CD4-positive, alpha-beta T cell (primary cell): ENCODE data around the gene UBE2U. TPM values are rescaled to one million over a fixed set of nuclear protein-coding genes. Genes with fewer than 3 reads are reported as not detected.

ENCODE experiments used
- ATAC-seq: fragments of 200-7000 bp; cut with Tn5 transposase; one replicate; pipeline ENCODE4 v1.10.0; 2022; ENCODE audit warnings: mild to moderate bottlenecking; ENCODE audit not compliant: poor library complexity
- CTCF ChIA-PET: fragments of 350-600 bp; sonication (Branson Sonifier 250); formaldehyde crosslinking; loops from one replicate; lab custom pipeline; 2021; ENCODE audit warnings: antibody characterized with exemption, inconsistent platforms; lab: Charles Lee
- POLR2A ChIA-PET: fragments of 350-600 bp; sonication (Branson Sonifier 250); formaldehyde crosslinking; loops from one replicate; lab custom pipeline; 2021; ENCODE audit warnings: antibody characterized with exemption, inconsistent platforms; lab: Charles Lee
- DNase-seq, 14 experiments: peaks; one replicate each; pipeline ENCODE4 v3.0.0-alpha.2; 2013 to 2020; ENCODE audit warnings: mixed read lengths in 2 of 14
- H3K27ac ChIP-seq, 2 donors: one replicate each; pipeline versions ENCODE4 v1.5.1 to v1.7.0; 2013; ENCODE audit warnings: low read length in 2 of 2, low read depth in 1 of 2, mild to moderate bottlenecking in 1 of 2
- H3K27me3 ChIP-seq, 2 experiments: 1 replicate in 1 of 2; 2 replicates in 1 of 2; pipeline versions ENCODE4 v1.6.1 to v1.7.0; 2013; ENCODE audit warnings: low read length in 2 of 2, control low read depth in 1 of 2, mild to moderate bottlenecking in 1 of 2, moderate library complexity in 1 of 2; ENCODE audit not compliant: insufficient read depth in 2 of 2, control insufficient read depth in 1 of 2
- H3K36me3 ChIP-seq: one replicate; pipeline ENCODE4 v1.6.1; 2013; ENCODE audit warnings: low read length, control low read depth; ENCODE audit not compliant: insufficient read depth
- H3K4me1 ChIP-seq: one replicate; pipeline ENCODE4 v1.6.1; 2013; ENCODE audit warnings: low read length, control low read depth; ENCODE audit not compliant: insufficient read depth
- H3K4me3 ChIP-seq: one replicate; pipeline ENCODE4 v1.5.1; 2013; ENCODE audit warnings: mild to moderate bottlenecking, low read length, moderate library complexity
- H3K9me3 ChIP-seq, 2 experiments: 1 replicate in 1 of 2; 2 replicates in 1 of 2; pipeline versions ENCODE4 v1.6.1 to v1.7.0; 2013; ENCODE audit warnings: low read length in 2 of 2, mild to moderate bottlenecking in 2 of 2, control low read depth in 1 of 2, moderate library complexity in 1 of 2; ENCODE audit not compliant: control insufficient read depth in 1 of 2, insufficient read depth in 1 of 2
- H3K27ac Mint-ChIP-seq: one replicate; pipeline ENCODE4 v1.8.0; 2020; ENCODE audit warnings: mixed read lengths
- H3K27me3 Mint-ChIP-seq: one replicate; pipeline ENCODE4 v1.8.0; 2021; ENCODE audit warnings: mixed read lengths
- H3K36me3 Mint-ChIP-seq: one replicate; pipeline ENCODE4 v1.8.0; 2021; ENCODE audit warnings: low read depth, mixed read lengths
- H3K4me1 Mint-ChIP-seq: one replicate; pipeline ENCODE4 v1.8.0; 2021; ENCODE audit warnings: low read depth, mixed read lengths
- H3K4me3 Mint-ChIP-seq: one replicate; pipeline ENCODE4 v1.8.0; 2020; ENCODE audit warnings: mild to moderate bottlenecking, mixed read lengths
- H3K9me3 Mint-ChIP-seq: one replicate; pipeline ENCODE4 v1.8.0; 2020; ENCODE audit warnings: mixed read lengths
- CTCF ChIP-seq: fragments of 200-600 bp; IDR thresholded peaks from one replicate; pipeline ENCODE4 v1.8.0; 2022; ENCODE audit warnings: antibody characterized with exemption, mild to moderate bottlenecking
- intact Hi-C, 2 experiments: fragments of 100-400 bp; cut with DNase I in 1 of 2; cut with micrococcal nuclease in 1 of 2; formaldehyde crosslinking; loops; one replicate each; pipeline versions ENCODE4 v1.15.1 to v1.9.0; 2023 to 2025; cut with DNase I, micrococcal nuclease
- total RNA-seq, 174 experiments: library from RNA in 2 of 174; stranded (reverse) in 2 of 174; gene quantifications; one replicate each; pipeline ENCODE4 v1.2.3 and lab custom pipeline; 2021 to 2026

Gene UBE2U
- total RNA-seq, 2 experiments from 2014 or later: not detected

DNA sequence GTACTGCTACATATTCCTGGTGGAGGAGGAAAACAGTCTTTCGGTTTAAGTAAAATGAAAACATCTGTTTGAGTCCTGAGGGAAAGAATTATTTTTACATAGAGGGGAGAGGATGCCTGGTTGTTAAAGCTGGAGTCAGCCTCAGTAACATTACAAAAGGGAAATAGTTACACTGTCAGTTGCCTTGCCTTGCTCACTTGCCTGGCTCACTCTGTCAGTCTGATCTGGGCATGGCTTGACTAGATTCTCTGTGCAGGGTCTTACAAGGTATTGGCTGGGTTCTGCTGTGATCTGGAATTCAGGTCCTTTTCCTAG lies 8.4 kb upstream of the UBE2U start:
- intact Hi-C loops: no loop called here
- Histone ChIP-seq H3K27me3 (no peaks in the 10 kb centered on the region), H3K27ac (no peak overlapping the region), H3K4me1 (no peaks in the 10 kb centered on the region), H3K9me3 (no peaks in the 10 kb centered on the region), H3K4me3 (no peak overlapping the region), H3K36me3 (no peaks in the 10 kb centered on the region)
- no peaks in the 10 kb centered on the region for H3K27me3 Mint-ChIP-seq
- ChIA-PET CTCF (no interaction called here), POLR2A (no interaction called here)
- no peak for ATAC-seq
- H3K4me1 Mint-ChIP-seq: no peaks in the 10 kb centered on the region
- no peaks in the 10 kb centered on the region for H3K36me3 Mint-ChIP-seq
- H3K4me3 Mint-ChIP-seq: no peak overlapping the region
- H3K9me3 Mint-ChIP-seq: no peaks in the 10 kb centered on the region
- TF ChIP-seq CTCF: no peak
- DNase-seq: no peak
- H3K27ac Mint-ChIP-seq: no peak overlapping the region

DNA sequence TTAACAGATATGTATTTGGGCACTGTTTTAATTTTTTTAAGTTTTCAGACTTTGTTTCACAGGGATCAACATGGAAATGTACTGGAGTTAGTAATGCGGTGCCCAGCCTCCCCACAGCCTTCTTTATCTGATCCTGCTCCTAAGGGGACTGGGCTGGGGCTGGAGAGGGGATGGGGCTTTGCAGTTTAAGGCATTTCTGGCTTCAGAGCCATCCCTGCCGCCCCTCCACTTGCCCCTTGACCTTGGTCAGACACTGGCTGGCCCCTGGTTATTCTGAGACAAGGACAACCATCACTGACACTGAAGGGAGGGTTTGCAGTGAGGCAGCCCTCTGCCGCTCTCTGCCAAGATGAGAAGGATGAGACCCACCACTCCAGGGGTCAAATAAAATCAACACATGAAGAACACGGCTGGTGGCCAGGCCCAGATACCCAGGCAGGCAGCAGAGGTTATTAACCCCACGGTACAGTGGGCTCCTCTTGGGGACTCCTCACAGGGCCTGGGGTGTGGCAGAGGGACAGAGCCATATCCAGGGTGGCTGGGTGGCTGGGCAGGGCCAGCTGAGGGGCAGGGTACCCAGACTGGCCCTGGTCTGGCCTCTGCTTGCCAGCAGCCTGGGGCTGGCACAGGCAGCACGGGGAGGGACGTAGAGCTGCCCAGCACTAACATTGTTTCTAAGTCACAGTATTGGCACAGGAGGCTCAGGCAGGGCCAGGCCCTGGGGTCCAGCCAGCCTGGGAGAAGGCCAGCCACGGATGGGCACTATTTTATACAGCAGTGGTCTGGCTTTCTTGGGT lies 7.2 kb upstream of the UBE2U start:
- Mint-ChIP-seq H3K4me3 (no peak overlapping the region), H3K9me3 (no peaks in the 10 kb centered on the region), H3K4me1 (no peaks in the 10 kb centered on the region), H3K27ac (no peak overlapping the region), H3K27me3 (no peaks in the 10 kb centered on the region), H3K36me3 (no peaks in the 10 kb centered on the region)
- CTCF ChIA-PET: no interaction called here
- intact Hi-C loops: no loop called here
- POLR2A ChIA-PET: no interaction called here
- DNase-seq (no peak), ATAC-seq (no peak)
- Histone ChIP-seq H3K4me1 (no peaks in the 10 kb centered on the region), H3K36me3 (no peaks in the 10 kb centered on the region), H3K4me3 (no peak overlapping the region), H3K27me3 (no peaks in the 10 kb centered on the region), H3K27ac (no peak overlapping the region), H3K9me3 (no peaks in the 10 kb centered on the region)
- no peak for TF ChIP-seq CTCF

GRCh38 chr1:64197076-64197475 lies 6.3 kb upstream of the UBE2U start:
- intact Hi-C loops: no loop called here
- no peak for ATAC-seq
- no peak for DNase-seq
- H3K9me3 Mint-ChIP-seq: no peaks in the 10 kb centered on the region
- ChIA-PET CTCF (no interaction called here), POLR2A (no interaction called here)
- H3K27me3 Mint-ChIP-seq: no peaks in the 10 kb centered on the region
- H3K4me1 Mint-ChIP-seq: no peaks in the 10 kb centered on the region
- H3K27ac Mint-ChIP-seq: no peak overlapping the region
- no peaks in the 10 kb centered on the region for H3K36me3 Mint-ChIP-seq
- Histone ChIP-seq H3K36me3 (no peaks in the 10 kb centered on the region), H3K27me3 (no peaks in the 10 kb centered on the region), H3K4me1 (no peaks in the 10 kb centered on the region), H3K4me3 (no peak overlapping the region), H3K27ac (no peak overlapping the region), H3K9me3 (no peaks in the 10 kb centered on the region)
- H3K4me3 Mint-ChIP-seq: no peak overlapping the region
- no peak for TF ChIP-seq CTCF
